DND-41 (cell line): ENCODE results near the gene SOX13.

Experiments
- ATAC-seq: fragments of 200-7000 bp; cut with Tn5 transposase; 3 replicates; pipeline ENCODE4 v1.9.1; 2021; ENCODE audit warnings: low read depth; ENCODE audit not compliant: insufficient read depth
- DNase-seq: peaks from one replicate; pipeline ENCODE4 v3.0.0-alpha.2; 2020
- H2AFZ ChIP-seq: 2 replicates; pipeline ENCODE4 v1.6.0; 2012; ENCODE audit warnings: low read depth, low read length
- H3K27ac ChIP-seq: 2 replicates; pipeline ENCODE4 v1.5.1; 2012; ENCODE audit warnings: low read length, inconsistent platforms
- H3K27me3 ChIP-seq: fragments of 200-600 bp; sonication (generic); 2 replicates; pipeline ENCODE4 v1.6.0; 2012; ENCODE audit warnings: low read length, mild to moderate bottlenecking, inconsistent platforms; ENCODE audit not compliant: insufficient read depth, poor library complexity
- H3K36me3 ChIP-seq: 2 replicates; pipeline ENCODE4 v1.5.1; 2012; ENCODE audit warnings: low read length, inconsistent platforms; ENCODE audit not compliant: insufficient read depth
- H3K4me1 ChIP-seq: 2 replicates; pipeline ENCODE4 v1.5.1; 2012; ENCODE audit warnings: mild to moderate bottlenecking, low read length; ENCODE audit not compliant: insufficient read depth
- H3K4me2 ChIP-seq: 2 replicates; pipeline ENCODE4 v1.6.0; 2012; ENCODE audit warnings: mild to moderate bottlenecking, moderate library complexity, low read length, inconsistent platforms; ENCODE audit not compliant: insufficient read depth
- H3K4me3 ChIP-seq, 2 experiments: fragments of 200-600 bp in 1 of 2; shearing (Covaris generic) in 1 of 2; 2 replicates each; pipeline ENCODE4 v1.5.1; 2012 to 2016; ENCODE audit warnings: inconsistent platforms in 2 of 2, low read length in 2 of 2, mild to moderate bottlenecking in 2 of 2, low read depth in 1 of 2, moderate library complexity in 1 of 2
- H3K79me2 ChIP-seq: 2 replicates; pipeline ENCODE4 v1.6.0; 2012; ENCODE audit warnings: low read length, inconsistent platforms; ENCODE audit not compliant: insufficient read depth
- H3K9ac ChIP-seq: 2 replicates; pipeline ENCODE4 v1.6.0; 2012; ENCODE audit warnings: low read depth, mild to moderate bottlenecking, inconsistent platforms, low read length, moderate library complexity
- H3K9me3 ChIP-seq: 2 replicates; pipeline ENCODE4 v1.5.1; 2012; ENCODE audit warnings: low read length, moderate library complexity, mild to moderate bottlenecking, inconsistent platforms; ENCODE audit not compliant: insufficient read depth, severe bottlenecking
- H4K20me1 ChIP-seq: 2 replicates; pipeline ENCODE4 v1.6.0; 2012; ENCODE audit warnings: low read length; ENCODE audit not compliant: insufficient read depth
- EZH2 ChIP-seq: IDR thresholded peaks from 3 replicates; pipeline ENCODE4 v1.6.1; 2012; ENCODE audit warnings: borderline replicate concordance, low read depth, mild to moderate bottlenecking, moderate library complexity, low read length, inconsistent platforms; ENCODE audit not compliant: severe bottlenecking
- TF ChIP-seq, protein P1 (sequence below): IDR thresholded peaks from 2 replicates; pipeline ENCODE4 v1.5.1; 2012; ENCODE audit warnings: borderline replicate concordance, low read length, moderate library complexity, mild to moderate bottlenecking; ENCODE audit not compliant: poor library complexity, severe bottlenecking; ENCODE audit errors: extremely low read depth

SOX13 gene

DNA sequence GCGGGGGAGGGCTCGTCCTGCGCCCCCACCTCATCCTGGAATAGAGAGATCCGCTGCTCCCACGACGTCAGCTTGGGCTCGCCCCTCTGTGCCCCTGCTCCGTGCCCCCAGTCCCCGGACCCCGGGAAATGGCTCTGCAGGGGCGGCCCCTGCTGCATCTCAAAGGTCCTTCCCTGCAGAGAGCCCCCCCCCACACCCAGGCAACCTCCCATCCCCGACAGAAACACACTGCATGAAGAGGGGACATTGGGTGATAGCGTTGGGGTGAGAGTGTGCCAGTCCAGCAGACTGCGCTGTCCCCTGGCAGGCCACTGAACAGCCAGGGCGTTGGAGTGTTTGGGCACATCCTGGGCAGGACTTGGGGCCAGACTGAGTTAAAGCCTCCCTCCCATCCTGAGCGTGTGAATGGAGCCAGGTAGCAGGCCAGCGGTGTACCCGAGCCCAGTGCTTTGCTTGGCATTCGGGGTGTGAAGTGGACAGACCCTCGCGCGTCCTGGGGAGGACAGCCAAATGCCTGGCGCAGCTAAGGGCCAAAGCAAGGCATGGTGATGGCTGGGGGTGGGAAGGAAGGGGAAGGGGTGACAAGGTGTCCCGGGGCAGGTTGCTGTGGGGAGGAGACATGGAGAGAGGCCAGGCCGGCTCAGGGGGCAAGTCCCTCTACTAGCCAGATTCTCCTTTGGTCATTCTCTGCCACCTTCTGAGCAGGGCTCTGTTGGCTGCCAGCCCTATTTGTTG lies 79.6 kb downstream of the SOX13 start:
- H3K4me3 ChIP-seq = no peak overlapping the region
- H3K9ac ChIP-seq = no peak overlapping the region
- H3K27ac ChIP-seq = no peak overlapping the region
- no peaks in the 10 kb centered on the region; the same call in none of the 2 replicates for H4K20me1 ChIP-seq
- no peaks in the 10 kb centered on the region for H3K4me1 ChIP-seq
- H3K4me2 ChIP-seq = no peak overlapping the region
- H3K27me3 ChIP-seq = no peaks in the 10 kb centered on the region
- no peak overlapping the region for H2AFZ ChIP-seq
- DNase-seq = no peak
- TF ChIP-seq EZH2 = no peak
- TF ChIP-seq, protein P1, sequence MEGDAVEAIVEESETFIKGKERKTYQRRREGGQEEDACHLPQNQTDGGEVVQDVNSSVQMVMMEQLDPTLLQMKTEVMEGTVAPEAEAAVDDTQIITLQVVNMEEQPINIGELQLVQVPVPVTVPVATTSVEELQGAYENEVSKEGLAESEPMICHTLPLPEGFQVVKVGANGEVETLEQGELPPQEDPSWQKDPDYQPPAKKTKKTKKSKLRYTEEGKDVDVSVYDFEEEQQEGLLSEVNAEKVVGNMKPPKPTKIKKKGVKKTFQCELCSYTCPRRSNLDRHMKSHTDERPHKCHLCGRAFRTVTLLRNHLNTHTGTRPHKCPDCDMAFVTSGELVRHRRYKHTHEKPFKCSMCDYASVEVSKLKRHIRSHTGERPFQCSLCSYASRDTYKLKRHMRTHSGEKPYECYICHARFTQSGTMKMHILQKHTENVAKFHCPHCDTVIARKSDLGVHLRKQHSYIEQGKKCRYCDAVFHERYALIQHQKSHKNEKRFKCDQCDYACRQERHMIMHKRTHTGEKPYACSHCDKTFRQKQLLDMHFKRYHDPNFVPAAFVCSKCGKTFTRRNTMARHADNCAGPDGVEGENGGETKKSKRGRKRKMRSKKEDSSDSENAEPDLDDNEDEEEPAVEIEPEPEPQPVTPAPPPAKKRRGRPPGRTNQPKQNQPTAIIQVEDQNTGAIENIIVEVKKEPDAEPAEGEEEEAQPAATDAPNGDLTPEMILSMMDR = no peak
- no peaks in the 10 kb centered on the region for H3K9me3 ChIP-seq
- no peaks in the 10 kb centered on the region for H3K79me2 ChIP-seq
- no peaks in the 10 kb centered on the region for H3K36me3 ChIP-seq
- no peak for ATAC-seq

DNA sequence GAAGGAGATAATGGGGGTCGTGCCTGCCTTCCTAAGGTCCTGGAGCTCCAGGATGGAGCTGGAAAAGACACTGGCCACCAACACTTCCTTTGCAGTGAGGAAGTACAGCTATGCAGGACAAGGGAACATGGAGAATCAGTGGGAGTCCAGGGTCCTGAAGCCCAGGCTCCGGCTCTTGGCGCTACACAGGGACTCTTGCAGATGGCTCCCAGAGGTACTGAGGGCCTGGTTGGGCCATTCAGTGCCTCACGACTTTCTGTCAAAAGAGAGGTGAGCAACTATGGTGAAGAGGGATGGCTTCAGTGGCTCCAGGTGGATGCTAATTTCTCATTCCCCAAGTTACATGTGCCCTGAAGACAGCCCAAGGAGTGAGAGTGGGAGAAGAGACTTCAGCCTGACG lies 80.8 kb downstream of the SOX13 start:
- TF ChIP-seq EZH2 = no peak
- TF ChIP-seq, protein P1 = no peak
- no peak overlapping the region for H3K4me3 ChIP-seq
- no peaks in the 10 kb centered on the region for H3K4me1 ChIP-seq
- no peaks in the 10 kb centered on the region for H3K9me3 ChIP-seq
- no peaks in the 10 kb centered on the region for H3K79me2 ChIP-seq
- no peaks in the 10 kb centered on the region for H3K36me3 ChIP-seq
- no peak overlapping the region; the same call in 1 of the 2 replicates for H2AFZ ChIP-seq
- no peak overlapping the region for H3K4me2 ChIP-seq
- no peak overlapping the region for H3K27ac ChIP-seq
- DNase-seq (no peak), ATAC-seq (no peak)
- H3K9ac ChIP-seq = no peak overlapping the region
- H4K20me1 ChIP-seq = no peaks in the 10 kb centered on the region; the same call in none of the 2 replicates
- no peaks in the 10 kb centered on the region for H3K27me3 ChIP-seq

DNA sequence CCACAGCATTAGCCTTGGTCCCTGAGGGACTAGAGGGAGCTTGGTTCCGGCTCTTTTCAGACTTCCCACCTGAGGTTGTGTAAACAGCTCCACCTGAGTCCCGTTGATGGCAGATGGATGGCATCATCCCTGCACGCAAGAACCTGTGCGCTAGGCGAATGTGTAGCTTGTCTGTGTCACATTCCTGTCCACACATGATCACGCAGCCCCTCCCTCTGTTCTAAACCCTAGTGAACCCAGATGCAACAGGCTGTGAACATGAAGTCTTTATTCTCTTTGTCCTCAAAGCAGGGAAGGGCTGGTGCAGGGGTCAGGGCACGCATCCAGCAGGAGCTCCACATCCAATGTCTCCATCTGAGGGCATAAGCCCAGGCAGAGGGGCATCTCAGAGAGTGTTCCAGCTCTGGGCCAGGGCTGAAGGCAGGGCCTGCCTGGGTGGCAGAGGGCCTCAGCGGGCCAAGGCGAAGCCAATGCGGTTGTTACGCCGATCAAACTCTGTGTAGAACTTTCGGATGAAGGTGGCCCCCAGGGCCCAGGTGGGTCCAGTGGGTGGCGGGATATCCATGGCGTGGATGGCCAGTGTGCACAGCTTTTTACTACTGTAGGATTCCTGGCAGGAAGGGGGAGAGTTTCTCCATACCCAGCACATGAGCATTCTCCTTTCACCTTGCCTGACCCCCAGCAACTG lies 81.8 kb downstream of the SOX13 start:
- Histone ChIP-seq H3K36me3 (no peaks in the 10 kb centered on the region), H3K4me2 (no peak overlapping the region), H3K4me1 (no peaks in the 10 kb centered on the region), H3K9me3 (no peaks in the 10 kb centered on the region), H3K79me2 (no peaks in the 10 kb centered on the region), H3K4me3 (no peak overlapping the region), H2AFZ (no peak overlapping the region), H4K20me1 (no peaks in the 10 kb centered on the region; the same call in none of the 2 replicates), H3K27me3 (no peaks in the 10 kb centered on the region), H3K9ac (no peak overlapping the region), H3K27ac (no peak overlapping the region)
- ATAC-seq (no peak), DNase-seq (no peak)
- no peak for TF ChIP-seq EZH2
- TF ChIP-seq, protein P1 = no peak
